ENCODE results near the gene ITPRIP.

The ITPRIP gene

DNA sequence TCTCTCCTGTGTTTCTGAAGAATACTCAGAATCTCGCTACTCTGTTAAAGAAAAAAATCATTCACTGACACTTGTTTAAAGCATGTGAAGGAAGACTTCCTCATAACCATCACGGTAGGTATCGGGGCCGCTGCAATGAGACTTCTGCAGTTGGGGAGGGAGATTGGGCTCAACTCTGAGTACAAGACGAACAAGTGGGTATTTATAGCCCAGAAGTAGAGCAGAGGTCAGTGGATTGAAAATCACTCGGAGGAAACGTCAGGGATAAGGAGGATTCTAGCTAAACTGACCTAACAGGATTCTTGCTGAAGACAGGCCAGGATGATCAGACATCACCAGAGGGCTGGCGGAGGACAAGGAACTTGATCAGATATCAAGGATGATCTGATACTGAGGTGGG is 33.3 kb downstream of the ITPRIP start:
- DNase-seq: no peak

DNA sequence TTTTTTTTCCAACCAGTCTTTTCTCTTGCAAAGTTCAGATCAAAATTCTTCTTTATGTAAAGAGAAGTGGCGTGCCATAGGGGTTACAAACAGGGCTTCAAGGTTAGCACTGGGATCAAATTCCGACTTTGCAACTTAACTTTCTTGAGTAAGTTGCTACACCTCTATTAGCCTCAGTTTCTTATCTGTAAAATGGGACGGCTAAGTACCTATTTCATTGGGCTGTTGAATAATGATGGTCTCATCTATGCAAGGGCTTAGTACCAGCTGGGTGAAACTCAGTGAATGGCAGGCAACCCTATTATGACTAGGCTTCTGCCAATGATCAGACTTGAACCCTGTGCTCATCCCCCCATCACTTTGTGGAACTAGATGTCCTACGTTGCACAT is 33.9 kb downstream of the ITPRIP start:
- DNase-seq: no peak

DNA sequence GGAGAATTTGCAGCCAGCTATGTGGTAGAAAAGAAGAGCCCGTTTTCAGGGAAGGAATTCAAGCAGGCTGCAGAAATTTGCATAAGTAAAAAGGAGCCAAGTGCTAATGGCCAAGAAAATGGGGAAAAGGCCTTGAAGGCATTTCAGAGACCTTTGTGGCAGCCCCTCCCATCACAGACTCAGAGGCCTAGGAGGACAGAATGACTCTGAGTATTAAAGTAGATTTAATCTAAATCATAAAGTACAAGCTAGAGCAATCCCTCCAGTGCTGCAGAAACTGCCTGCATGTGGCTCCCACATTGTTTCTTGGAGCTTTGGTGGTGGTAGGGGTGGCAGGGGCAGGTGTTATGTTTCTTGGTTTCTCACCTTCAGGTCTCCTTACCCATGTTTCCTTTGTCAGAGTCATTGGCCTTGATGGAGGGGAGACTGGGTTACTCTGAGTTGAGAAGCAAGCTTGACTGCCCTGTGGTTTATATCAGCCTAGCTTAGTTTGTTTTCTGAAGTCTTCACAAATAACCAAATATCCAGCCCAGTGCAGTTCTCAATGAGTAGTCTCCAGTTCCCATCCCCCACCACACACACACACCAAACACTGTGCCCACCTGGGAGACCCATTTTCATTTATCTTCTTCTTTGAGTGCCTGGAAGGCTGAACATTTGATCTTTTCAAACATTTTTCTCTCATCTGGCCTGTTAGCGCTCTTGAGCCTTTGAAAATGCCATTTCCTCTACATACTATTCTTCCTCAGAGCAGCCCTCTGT is 34.5 kb downstream of the ITPRIP start:
- DNase-seq: no peak

DNA sequence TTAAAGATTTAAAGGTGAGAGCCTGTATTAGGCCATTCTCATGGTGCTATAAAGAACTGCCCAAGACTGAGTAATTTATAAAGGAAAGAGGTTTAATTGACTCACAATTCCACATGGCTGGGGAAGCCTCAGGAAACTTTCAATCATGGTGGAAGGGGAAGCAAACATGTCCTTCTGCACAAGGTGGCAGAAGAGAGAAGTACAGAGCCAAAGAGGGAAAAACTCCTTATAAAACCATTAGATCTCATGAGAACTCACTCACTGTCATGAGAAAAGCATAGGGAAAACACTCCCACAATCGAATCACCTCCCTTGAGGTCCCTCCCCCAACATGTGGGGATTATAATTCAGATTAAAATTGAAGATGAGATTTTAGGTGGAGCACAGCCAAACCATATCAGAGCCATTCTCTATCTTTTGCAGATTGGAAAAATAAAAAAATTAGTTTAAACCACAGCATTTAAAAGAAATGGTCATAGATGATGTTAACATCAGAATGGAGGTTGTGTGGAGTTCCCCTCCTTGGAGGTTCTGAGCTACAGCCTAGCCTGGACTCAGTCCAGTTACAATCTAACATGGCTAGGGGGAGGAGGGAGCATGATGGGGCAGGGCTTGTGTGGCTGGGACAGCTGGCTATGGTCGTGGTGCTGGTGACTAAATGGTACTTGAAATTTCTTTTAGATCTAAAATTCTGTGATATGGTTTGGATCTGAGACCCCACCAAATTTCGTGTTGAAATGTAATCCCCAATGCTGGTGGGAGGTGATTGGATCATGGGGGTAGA is 36.2 kb downstream of the ITPRIP start:
- DNase-seq: no peak

DNA sequence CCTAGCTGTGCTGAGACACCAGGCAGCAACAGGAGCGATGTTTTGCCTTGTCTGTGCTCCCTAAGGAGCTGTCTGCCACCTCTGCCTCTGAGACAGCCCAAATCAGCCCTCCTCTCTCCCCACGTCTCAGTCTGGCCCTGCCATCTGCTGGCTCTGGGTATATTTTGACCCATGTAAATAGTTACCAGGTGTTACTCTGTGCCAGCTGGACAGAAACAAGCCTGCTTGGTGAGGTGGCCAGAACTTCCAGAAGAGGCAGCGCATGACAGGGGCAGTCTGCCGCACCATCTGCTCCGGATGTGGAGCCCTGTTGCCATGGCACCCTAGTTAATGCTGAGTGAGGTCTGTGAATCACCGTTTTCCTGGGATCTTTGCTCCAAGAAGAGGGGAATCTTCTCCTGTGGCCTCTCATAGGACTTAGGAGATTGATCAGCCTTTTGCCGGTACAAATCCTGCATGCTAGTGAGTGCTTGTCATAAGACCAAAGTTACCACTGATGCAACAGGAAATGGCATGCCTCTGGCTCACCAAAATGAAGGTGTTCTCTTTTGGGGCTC is 37.5 kb downstream of the ITPRIP start:
- peak; percentile 63 for DNase-seq

DNA sequence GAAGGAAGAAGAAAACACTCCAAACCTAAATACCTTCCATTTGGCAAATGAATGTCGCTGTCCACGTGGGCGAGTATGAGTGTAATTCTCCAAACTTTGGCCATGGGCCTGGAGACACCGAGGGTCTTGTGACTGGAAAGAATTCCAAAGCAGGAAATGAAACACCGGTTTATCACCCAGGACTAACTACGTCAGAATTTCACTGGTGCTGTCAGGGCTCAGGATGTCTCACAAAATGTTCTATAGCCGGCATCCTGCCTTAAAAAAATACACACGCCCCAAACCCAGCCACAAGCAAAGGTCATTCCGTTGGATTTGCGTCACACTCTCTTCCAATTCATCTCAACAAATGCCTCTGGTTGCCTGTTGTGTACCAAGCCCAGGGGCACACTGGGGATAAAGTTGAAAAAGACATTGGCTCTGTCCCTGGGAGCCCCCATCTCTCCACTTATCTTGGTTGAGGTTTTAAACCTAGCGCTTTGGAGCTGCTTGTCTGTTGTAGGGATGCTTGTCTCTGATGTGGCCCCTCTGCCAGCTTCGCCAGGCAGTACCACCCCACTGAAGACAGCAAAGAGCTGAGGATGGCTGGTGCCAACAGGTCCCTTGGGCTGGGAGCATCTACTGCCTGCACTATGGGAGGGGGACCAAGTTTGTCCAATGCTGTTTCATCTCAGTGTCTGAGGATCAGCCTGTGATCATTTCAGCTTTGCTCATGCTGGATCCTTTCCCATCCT is 38.1 kb downstream of the ITPRIP start:
- no peak for DNase-seq

DNA sequence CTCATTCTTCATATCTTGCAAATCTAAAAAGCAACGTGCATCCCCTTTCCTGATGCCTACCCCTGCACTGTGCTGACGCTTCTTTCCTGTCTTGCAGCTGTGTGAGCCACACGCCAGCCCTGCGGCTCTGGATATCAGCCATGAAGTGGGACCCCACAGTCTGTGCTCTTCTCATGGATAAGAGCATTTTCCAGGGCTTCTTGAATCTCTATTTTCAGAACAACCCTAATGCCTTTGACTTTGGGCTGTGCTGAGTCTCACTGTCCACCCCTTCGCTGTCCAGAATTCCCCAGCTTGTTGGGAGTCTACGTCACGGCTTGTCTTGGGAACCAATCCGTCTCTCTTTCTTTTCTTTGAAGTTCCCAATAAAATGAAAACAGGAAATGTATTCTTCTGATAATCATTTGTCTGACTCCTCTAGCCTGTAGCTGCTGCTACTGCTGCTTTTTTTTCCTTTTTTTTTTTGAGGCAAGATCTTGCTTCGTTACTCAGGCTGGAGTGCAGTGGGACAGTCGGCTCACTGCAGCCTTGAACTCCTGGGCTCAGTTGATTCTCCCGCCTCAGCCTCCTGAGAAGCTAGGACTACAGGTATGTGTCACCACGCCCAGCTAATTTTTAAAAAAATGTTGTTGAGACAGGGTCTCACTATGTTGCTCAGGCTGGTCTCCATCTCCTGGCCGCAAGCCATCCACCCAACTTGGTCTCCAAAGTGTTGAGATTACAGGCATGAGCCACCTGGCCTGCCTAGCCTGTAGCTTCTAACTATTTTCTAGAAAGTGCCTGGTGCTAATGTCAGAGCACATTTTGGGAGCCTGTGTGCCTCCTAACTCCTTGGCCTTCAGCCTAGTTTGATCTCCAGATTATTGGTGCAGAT is 39.0 kb downstream of the ITPRIP start:
- DNase-seq: no peak

DNA sequence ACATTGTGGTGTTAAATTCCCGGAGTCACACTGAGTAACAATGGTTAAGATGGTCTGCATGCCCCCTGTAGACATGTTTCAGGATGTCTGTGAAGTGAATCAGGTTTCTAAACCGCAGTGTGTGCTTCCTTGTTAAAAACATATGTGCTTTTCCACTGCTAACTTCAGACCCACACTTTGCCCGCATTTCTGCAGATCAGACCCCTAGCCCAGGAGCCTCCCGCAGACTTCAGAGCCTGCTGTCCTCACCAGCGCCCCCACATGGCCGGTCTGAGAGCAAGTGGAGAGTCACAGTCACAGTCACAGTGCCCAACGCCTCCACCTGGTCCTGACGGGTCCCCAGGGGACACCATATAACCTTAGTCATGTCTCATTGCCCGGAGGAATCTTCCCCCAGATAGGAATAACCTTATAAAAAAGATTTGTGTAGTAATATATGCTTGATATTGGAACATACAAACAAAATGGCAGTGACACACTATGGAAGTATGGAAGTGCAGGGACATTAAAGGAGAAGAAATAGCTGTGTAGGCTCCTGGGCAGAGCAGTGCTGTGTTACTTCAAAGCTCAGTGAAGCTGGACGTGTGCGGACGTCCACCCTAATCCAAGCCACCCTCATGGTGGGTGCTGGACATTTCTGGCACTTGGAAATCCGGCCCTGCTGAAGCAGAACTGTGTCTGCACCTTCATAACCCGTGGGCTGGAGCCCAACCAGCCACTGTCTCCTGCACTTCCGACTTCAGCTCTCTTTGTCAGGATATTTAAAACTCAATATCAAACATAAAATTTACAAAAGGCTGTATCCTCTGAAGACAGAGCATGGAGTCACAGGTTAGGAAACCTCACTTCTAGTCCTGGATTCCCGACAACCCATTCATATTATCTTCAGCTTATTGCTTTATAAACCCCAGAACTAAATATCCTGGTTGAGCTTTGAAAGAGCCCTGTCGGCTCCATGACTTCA is 40.3 kb downstream of the ITPRIP start:
- DNase-seq: no peak

DNA sequence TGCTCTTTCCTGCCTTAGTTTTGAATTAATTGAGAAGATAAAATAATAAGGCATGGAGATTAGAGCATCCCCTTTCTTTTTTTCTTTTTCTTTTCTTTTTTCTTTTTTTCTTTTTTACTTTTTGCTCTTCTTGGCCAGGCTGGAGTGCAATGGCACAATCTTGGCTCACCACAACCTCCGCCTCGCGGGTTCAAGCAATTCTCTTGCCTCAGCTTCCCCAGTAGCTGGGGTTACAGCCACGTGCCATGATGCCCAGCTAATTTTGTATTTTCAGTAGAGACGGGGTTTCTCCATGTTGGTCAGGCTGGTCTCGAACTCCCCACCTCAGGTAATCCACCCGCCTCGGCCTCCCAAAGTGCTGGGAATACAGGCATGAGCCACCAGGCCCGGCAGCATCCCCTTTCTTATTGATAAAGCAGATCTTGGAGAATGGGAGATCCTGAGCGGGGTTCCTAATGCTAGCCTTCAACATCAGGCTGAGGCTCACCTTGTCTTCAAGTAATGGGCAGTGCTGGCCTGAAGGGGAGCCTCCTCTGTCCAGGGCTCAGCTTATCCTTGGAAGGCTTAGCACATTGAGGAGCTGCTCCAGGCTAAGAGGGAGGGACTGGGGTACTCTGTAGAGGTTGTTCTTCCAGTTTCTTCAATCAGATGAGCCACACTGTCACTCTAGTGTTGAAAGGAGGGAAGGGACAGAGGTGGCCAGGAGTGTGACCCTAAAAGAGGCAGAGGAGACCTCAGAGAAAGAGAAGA is 41.4 kb downstream of the ITPRIP start:
- DNase-seq: no peak

DNA sequence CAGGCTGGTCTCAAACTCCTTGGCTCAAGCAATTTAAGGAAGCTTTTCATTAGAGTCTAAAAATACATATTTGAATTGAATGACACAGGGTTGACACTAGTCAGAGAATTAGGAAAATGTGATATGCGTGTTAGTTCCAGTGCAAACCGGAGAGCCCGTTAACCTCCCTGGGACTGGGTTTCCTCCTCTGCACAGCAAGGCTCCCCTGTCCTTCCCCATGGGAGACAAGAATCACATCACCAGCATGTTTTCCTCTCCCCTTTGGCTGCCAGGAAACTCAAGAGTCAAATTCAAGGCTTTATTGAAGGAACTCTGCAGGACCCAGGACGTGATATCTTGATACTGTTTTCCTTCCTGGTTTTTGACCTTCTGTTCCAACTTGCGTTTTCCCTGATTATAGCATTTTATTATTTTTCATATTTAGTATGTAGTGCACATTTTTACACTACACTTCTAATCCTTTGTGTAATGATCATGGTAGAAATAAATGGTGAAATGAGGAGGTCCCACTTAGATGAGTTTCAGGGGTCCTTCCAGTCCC is 44.4 kb downstream of the ITPRIP start:
- DNase-seq: no peak

DNA sequence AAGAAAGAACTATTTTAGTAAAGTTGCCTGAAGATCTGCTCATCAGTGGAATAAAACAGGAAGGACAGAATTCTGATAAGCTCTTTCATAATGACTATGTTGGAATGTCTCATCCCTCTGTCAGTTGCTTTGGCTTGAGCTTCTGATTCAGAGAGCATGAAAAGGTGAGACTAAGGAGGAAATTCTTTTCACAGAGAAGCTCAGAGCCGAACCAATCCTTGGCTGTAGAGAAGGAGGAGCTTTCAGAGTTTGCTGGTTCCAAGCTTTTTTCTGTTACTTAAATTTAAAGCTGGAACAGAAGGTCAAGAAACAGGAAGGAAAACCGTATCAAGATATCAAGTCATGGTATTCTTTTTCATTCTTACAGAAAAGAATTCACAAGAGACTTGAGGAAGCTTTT is 45.3 kb downstream of the ITPRIP start:
- DNase-seq: no peak

DNA sequence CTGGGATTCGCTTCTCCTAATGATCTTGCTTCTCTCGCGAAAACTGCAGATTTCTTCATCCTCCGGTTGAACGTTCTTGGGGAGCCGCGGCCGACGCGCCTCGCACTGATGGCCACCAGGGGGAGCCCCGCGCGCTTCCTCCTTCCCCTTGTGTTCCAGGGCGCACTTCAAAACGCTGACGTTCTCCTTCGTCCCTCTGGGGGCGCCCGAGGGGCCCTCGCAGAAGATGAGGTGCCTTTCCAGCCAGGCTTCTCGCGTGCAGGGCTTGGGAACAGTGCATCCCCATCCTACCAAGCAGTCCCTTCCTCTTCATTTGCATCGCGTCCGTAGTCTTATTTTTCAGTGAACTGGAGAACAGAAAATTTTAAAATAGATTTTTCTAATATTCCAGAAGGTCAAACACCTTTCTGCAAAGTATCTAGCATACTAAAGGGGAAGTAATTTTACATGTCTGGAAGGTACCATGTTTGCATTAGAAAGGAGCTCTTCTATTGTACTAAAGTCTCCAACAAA is 46.8 kb downstream of the ITPRIP start:
- DNase-seq: peak; percentile 95

DNA sequence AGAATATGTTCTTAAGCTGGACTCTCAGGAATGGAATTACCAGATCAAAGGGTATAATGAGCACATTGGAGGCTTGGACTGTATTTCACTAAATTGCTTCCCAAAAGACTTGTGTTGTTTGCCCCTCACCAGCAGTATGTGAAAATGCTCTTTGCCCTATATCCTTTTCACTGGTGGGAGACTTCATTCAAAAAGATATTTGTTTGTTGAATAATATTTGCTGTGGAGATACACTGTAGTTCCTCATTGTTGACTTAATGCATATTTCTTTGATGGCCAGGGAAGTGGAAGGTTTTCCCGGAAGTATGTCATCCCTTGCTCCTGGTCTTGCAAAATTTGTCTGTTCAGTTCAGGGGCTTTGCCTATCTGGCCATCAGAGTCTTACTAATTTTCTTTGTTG is 49.9 kb downstream of the ITPRIP start:
- no peak for DNase-seq

DNA sequence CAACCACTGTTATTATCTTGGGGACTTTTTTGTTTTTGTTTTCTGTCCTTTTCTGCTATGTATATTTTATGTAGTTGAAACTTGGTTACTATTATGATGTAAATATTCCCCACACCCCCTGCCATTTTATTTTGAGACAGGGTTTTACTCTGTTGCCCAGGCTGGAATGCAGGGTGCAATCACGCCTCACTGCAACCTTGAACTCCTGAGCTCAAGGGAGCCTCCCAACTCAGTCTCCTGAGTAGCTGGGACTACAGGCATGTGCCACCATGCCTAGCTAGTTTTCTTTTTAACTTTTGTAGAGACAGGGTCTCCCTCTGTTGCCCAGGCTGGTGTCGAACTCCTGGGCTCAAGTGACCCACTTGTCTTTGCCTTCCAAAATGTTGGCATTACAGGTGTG is 51.3 kb downstream of the ITPRIP start:
- DNase-seq: no peak

DNA sequence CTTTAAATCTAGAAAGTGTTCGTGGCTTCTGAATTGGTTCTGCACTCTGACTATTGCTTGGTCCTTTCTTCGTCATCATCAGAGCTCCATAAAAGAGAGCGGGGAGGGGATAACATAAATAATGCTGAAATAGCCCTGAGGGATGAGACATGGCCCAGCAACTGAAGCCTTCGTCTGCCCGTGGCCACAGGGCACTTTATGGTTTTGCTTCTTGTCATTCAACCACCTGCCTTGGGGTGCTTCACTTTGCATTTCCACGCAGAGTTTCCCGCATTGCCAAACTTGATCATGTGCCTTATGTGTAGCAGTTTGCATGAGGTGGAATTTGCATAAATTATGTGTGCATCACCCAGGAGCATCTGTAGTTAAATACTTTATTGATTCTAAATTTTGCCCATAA is 53.4 kb downstream of the ITPRIP start:
- no peak for DNase-seq

DNA sequence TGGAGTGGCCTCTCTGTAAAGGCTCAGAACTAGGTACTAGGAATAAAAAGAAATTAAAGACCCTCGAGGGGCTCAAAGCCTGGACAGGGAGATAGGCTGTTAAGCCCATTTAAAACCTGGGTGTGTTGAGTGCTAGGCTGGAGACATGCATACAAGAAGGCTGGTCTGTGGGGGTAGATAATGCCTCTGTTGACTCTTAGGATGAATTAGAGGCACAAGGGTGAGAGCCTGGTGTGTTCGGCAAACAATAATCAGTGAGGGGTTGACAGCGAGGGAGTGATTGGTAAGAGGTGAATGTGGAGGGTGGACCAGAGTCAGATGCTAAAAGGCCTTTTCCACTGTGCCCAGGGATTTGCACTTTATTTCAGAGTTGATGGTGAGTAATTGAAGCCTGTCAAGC is 56.6 kb downstream of the ITPRIP start:
- DNase-seq: no peak

DNA sequence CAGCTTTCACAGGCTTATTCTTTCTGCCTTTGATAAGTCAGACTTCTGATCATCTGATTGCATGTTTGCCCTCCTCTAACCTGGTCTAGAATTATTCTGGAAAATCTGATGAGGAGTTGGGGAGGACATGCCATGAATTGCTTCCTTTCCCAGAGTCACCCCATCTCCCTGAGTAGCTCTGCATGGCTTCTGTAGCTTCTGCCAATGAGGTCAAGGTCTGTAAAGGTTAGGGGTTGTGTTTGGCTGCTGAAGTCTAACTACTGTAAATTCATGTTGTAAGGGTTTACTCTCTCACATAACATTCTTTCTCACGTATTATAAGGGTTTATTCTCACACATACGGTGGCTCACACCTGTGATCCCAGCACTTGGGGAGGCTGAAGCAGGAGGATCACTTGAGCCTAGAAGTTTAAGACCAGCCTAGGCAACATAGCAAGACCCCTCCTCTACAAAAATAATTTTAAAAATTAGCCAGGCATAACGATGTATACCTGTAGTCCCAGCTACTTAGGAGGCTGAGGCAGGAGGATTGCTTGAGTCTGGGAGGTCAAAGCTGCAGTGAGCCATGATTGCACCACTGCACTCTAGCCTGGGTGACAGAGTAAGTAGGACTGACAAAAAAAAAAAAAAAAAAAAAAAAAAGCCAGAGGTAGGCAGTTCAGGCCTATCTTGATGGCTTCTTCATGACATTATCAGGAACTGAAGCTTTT is 58.6 kb downstream of the ITPRIP start:
- DNase-seq: no peak

DNA sequence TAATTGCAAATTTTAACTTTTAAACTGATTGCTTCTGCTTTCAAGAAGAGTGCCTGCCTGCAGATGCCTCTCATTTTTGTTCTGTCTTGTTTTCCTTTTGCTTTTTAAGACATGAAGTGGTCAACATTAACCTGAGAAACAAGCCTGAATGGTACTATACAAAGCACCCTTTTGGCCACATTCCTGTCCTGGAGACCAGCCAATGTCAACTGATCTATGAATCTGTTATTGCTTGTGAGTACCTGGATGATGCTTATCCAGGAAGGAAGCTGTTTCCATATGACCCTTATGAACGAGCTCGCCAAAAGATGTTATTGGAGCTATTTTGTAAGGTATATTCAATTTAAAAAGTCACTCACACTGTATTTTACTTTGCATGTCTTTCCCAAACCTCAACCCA is 60.5 kb downstream of the ITPRIP start:
- no peak for DNase-seq

DNA sequence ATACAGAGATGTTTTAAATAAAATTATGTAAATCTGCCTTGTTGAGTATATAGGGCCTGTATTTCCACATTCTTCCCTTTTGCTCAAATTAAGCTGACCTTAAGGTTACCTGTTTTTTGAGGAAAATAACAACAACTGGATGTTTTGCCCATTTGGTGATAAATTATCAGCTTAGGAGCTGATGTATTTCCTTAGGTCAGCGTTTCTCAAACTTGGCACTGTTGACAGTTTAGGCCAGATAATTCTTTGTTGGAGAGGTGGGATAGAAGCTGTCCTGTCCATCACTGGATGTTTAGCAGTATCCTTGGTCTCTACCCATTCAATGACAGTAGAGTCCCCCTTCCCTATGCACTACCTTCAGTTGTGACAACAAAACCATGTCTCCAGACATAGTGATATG is 62.1 kb downstream of the ITPRIP start:
- no peak for DNase-seq

All from retina (tissue), 1 donor.